Fibroblast of the conjunctiva (primary cell): ENCODE results near the gene FNDC3A.
"Not testable (repeated sequence)": the region's sequence is repeated elsewhere in the genome, so short reads cannot be mapped to it uniquely, and the experiment has no call there.

Source experiments
- DNase-seq: peaks from one replicate; pipeline ENCODE4 v3.0.0-alpha.2; 2010; ENCODE audit warnings: low read depth

The FNDC3A gene

GRCh38 chr13:49086722-49087121 is 111.0 kb downstream of the FNDC3A start:
- DNase-seq, result no peak

- no peak for DNase-seq
Observed at GRCh38 chr13:49093376-49093775, 117.7 kb downstream of the FNDC3A start.

GRCh38 chr13:49097374-49097773 is 121.7 kb downstream of the FNDC3A start:
- peak; percentile 66 for DNase-seq

GRCh38 chr13:49098198-49098597 is 122.5 kb downstream of the FNDC3A start:
- peak; percentile 57 for DNase-seq

GRCh38 chr13:49098771-49099512 is 123.2 kb downstream of the FNDC3A start:
- no peak for DNase-seq

GRCh38 chr13:49099513-49099877 is 123.8 kb downstream of the FNDC3A start:
- no peak for DNase-seq

GRCh38 chr13:49100637-49101570 is 125.2 kb downstream of the FNDC3A start:
- no peak for DNase-seq

- DNase-seq, result no peak
Observed at GRCh38 chr13:49108196-49108595, 132.5 kb downstream of the FNDC3A start.

- peak; percentile 86 for DNase-seq
Observed at GRCh38 chr13:49110122-49110912, 134.6 kb downstream of the FNDC3A start.

GRCh38 chr13:49110913-49111170 is 135.1 kb downstream of the FNDC3A start:
- DNase-seq, result no peak

- no peak for DNase-seq
Observed at GRCh38 chr13:49112782-49113525, 137.2 kb downstream of the FNDC3A start.

GRCh38 chr13:49113526-49114286 is 138.0 kb downstream of the FNDC3A start:
- peak; percentile 27 for DNase-seq

- DNase-seq, result no peak
Observed at GRCh38 chr13:49116873-49117272, 141.2 kb downstream of the FNDC3A start.

GRCh38 chr13:49118455-49118854 is 142.7 kb downstream of the FNDC3A start:
- DNase-seq, result not testable (repeated sequence)

GRCh38 chr13:49124693-49125304 is 149.1 kb downstream of the FNDC3A start:
- no peak for DNase-seq

- DNase-seq, result no peak
Observed at GRCh38 chr13:49125964-49126524, 150.3 kb downstream of the FNDC3A start.

- no peak for DNase-seq
Observed at GRCh38 chr13:49132479-49133002, 156.8 kb downstream of the FNDC3A start.

GRCh38 chr13:49134305-49134704 is 158.6 kb downstream of the FNDC3A start:
- no peak for DNase-seq

- DNase-seq, result not testable (repeated sequence)
Observed at GRCh38 chr13:49137138-49137643, 161.5 kb downstream of the FNDC3A start.
